Measurements from ENCODE around the gene ZNF211.

The ZNF211 gene

GRCh38 chr19:57667228-57667627 lies 34.3 kb downstream of the ZNF211 start:
- H3K9me3 ChIP-seq (ENCODE audit: control insufficient read depth, low read length) = no peaks in the 10 kb centered on the region
- H3K4me2 ChIP-seq (ENCODE audit: low read length, poor library complexity, severe bottlenecking) = no peak overlapping the region
- no peak overlapping the region for H3K23ac ChIP-seq (ENCODE audit: low read length in 2 of 2)
- no peak overlapping the region for H2BK12ac ChIP-seq (ENCODE audit: low read length in 2 of 2)
- H2BK5ac ChIP-seq (ENCODE audit: low read depth, low read length, poor library complexity, severe bottlenecking) = no peak overlapping the region
- H3K18ac ChIP-seq (ENCODE audit: low read depth in 1 of 2, low read length in 2 of 2) = no peak overlapping the region
- H3K79me1 ChIP-seq (replicated peaks; ENCODE audit: low read length, poor library complexity, severe bottlenecking) = no peaks in the 10 kb centered on the region
- no peak for DNase-seq
- H4K91ac ChIP-seq (ENCODE audit: low read length) = no peak overlapping the region
- no peaks in the 10 kb centered on the region for H3K27me3 ChIP-seq (ENCODE audit: control insufficient read depth in 1 of 2, insufficient read depth in 1 of 2, low read length in 2 of 2)
- no peak overlapping the region for H2AK5ac ChIP-seq (ENCODE audit: low read length, severe bottlenecking)
- no peak overlapping the region for H3K9ac ChIP-seq (ENCODE audit: low read length)
- H3K14ac ChIP-seq (ENCODE audit: low read length in 2 of 2) = no peak overlapping the region
- no peak overlapping the region for H2BK120ac ChIP-seq (ENCODE audit: low read depth, low read length)
- H2AFZ ChIP-seq (ENCODE audit: low read depth, low read length) = no peak overlapping the region
- H3K4ac ChIP-seq (ENCODE audit: low read depth in 1 of 2, low read length in 2 of 2) = no peak overlapping the region
- WGBS = 93% methylated on average over 1 of the region's 1 CpG
- peaks cover 9% of the 10 kb centered on the region for H3K4me1 ChIP-seq (ENCODE audit: control insufficient read depth, insufficient read depth, low read depth, low read length)
- no peak overlapping the region for H3K27ac ChIP-seq (ENCODE audit: low read length, poor library complexity, severe bottlenecking)
- H4K8ac ChIP-seq (ENCODE audit: low read length) = no peak overlapping the region
- H2BK15ac ChIP-seq (ENCODE audit: low read depth, poor library complexity, severe bottlenecking) = no peak overlapping the region
- H3K4me3 ChIP-seq (ENCODE audit: insufficient read depth in 1 of 2, low read depth in 1 of 2, low read length in 2 of 2) = no peak overlapping the region
- no peaks in the 10 kb centered on the region for H3K36me3 ChIP-seq (ENCODE audit: control insufficient read depth in 1 of 2, insufficient read depth in 2 of 2, low read depth in 1 of 2, low read length in 2 of 2)

DNA sequence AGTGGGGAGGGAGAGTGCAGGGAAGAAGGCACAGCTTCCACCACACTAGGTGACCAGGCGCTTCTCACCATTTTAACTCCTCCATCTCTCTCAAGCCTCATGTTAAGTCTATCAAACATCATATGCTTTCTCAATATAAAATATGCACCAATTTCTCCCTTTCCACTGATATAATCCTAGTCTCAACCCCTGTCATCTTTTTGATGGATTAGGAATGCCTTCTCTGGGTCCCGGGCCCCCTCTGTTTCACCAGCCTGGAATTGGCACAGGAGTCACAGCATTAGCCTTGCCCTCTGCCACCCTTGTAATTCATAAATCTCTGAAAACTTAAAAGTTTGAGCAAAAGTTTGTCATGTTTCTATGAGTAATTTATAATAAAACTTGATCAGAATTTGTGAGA lies 35.7 kb downstream of the ZNF211 start, which contains the start of gene ZSCAN4:
Gene ZSCAN4 (plus strand): TSS at position 301 of the 400 bp plus-strand sequence. CDS start 7,211 bp downstream, outside the sequence.
- Histone ChIP-seq H3K14ac (ENCODE audit: low read length in 2 of 2) (no peak within 1 kb of the TSS), H2AFZ (ENCODE audit: low read depth, low read length) (no peak within 1 kb of the TSS), H3K18ac (ENCODE audit: low read depth in 1 of 2, low read length in 2 of 2) (no peak within 1 kb of the TSS), H2BK15ac (ENCODE audit: low read depth, poor library complexity, severe bottlenecking) (no peak within 1 kb of the TSS), H4K91ac (ENCODE audit: low read length) (no peak within 1 kb of the TSS), H3K9ac (ENCODE audit: low read length) (no peak within 1 kb of the TSS), H2BK120ac (ENCODE audit: low read depth, low read length) (no peak within 1 kb of the TSS), H3K27ac (ENCODE audit: low read length, poor library complexity, severe bottlenecking) (no peak within 1 kb of the TSS), H3K23ac (ENCODE audit: low read length in 2 of 2) (no peak within 1 kb of the TSS), H3K27me3 (ENCODE audit: control insufficient read depth in 1 of 2, insufficient read depth in 1 of 2, low read length in 2 of 2) (no peaks in the 10 kb centered on the region), H3K36me3 (ENCODE audit: control insufficient read depth in 1 of 2, insufficient read depth in 2 of 2, low read depth in 1 of 2, low read length in 2 of 2) (no peaks in the 10 kb centered on the region), H3K9me3 (ENCODE audit: control insufficient read depth, low read length) (no peaks in the 10 kb centered on the region), H3K79me1 (replicated peaks; ENCODE audit: low read length, poor library complexity, severe bottlenecking) (no peaks in the 10 kb centered on the region), H2BK12ac (ENCODE audit: low read length in 2 of 2) (no peak within 1 kb of the TSS), H3K4ac (ENCODE audit: low read depth in 1 of 2, low read length in 2 of 2) (no peak within 1 kb of the TSS), H3K4me1 (ENCODE audit: control insufficient read depth, insufficient read depth, low read depth, low read length) (peaks cover 8% of the 10 kb centered on the region), H3K4me3 (ENCODE audit: insufficient read depth in 1 of 2, low read depth in 1 of 2, low read length in 2 of 2) (no peak within 1 kb of the TSS), H2AK5ac (ENCODE audit: low read length, severe bottlenecking) (no peak within 1 kb of the TSS), H2BK5ac (ENCODE audit: low read depth, low read length, poor library complexity, severe bottlenecking) (no peak within 1 kb of the TSS), H4K8ac (ENCODE audit: low read length) (no peak within 1 kb of the TSS), H3K4me2 (ENCODE audit: low read length, poor library complexity, severe bottlenecking) (no peak within 1 kb of the TSS)
- 95% methylated on average over 2 of the region's 2 CpGs for WGBS
- DNase-seq = no peak

DNA sequence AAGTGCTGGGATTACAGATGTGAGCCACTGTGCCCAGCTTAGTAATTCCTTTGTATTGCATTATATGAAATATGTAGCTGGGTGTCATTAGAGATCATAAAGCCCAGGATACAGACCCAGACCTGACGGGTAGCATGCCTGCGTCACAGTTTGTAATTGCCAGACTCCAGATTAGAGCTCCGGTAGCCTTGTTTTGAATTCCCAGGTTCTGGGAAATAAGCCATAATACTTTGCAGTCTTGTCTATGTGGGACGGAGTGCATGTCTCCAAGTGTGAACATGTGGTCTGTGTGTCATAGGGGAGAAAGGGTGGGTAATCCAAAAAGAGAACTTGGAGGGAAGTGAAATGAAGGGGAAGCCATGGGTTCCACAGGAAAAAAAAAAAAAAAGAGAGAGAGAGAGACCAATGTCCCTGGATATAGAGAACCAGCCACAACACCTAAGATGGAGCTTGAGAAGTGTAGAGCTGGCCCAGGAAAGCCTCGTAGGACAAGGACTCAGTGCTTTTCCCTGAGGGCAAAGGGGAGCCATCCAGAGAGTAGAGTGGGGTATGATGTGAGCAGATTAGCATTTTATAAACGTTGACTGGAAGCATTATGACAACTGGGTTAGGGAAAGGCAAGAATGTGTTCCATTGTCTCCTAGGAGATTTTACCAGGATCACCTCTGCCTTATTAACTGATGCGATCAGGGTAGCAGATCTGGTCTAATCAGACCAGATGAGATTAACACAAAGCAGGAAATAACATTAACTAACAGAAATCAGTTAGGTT lies 38.3 kb downstream of the ZNF211 start:
- H3K4me1 ChIP-seq (ENCODE audit: control insufficient read depth, insufficient read depth, low read depth, low read length) = no peaks in the 10 kb centered on the region
- H3K14ac ChIP-seq (ENCODE audit: low read length in 2 of 2) = no peak overlapping the region
- no peak overlapping the region for H2BK5ac ChIP-seq (ENCODE audit: low read depth, low read length, poor library complexity, severe bottlenecking)
- no peak overlapping the region for H3K27ac ChIP-seq (ENCODE audit: low read length, poor library complexity, severe bottlenecking)
- no peak overlapping the region for H4K8ac ChIP-seq (ENCODE audit: low read length)
- no peak for DNase-seq
- no peaks in the 10 kb centered on the region for H3K27me3 ChIP-seq (ENCODE audit: control insufficient read depth in 1 of 2, insufficient read depth in 1 of 2, low read length in 2 of 2)
- H3K79me1 ChIP-seq (replicated peaks; ENCODE audit: low read length, poor library complexity, severe bottlenecking) = no peaks in the 10 kb centered on the region
- no peaks in the 10 kb centered on the region for H3K36me3 ChIP-seq (ENCODE audit: control insufficient read depth in 1 of 2, insufficient read depth in 2 of 2, low read depth in 1 of 2, low read length in 2 of 2)
- H2AK5ac ChIP-seq (ENCODE audit: low read length, severe bottlenecking) = no peak overlapping the region
- no peak overlapping the region for H3K4me3 ChIP-seq (ENCODE audit: insufficient read depth in 1 of 2, low read depth in 1 of 2, low read length in 2 of 2)
- no peak overlapping the region for H3K9ac ChIP-seq (ENCODE audit: low read length)
- no peak overlapping the region for H2BK120ac ChIP-seq (ENCODE audit: low read depth, low read length)
- no peaks in the 10 kb centered on the region for H3K9me3 ChIP-seq (ENCODE audit: control insufficient read depth, low read length)
- no peak overlapping the region for H2BK15ac ChIP-seq (ENCODE audit: low read depth, poor library complexity, severe bottlenecking)
- 76% methylated on average over 7 of the region's 7 CpGs for WGBS
- H3K4ac ChIP-seq (ENCODE audit: low read depth in 1 of 2, low read length in 2 of 2) = no peak overlapping the region
- no peak overlapping the region for H4K91ac ChIP-seq (ENCODE audit: low read length)
- H3K4me2 ChIP-seq (ENCODE audit: low read length, poor library complexity, severe bottlenecking) = no peak overlapping the region
- H3K23ac ChIP-seq (ENCODE audit: low read length in 2 of 2) = no peak overlapping the region
- no peak overlapping the region for H2AFZ ChIP-seq (ENCODE audit: low read depth, low read length)
- no peak overlapping the region for H2BK12ac ChIP-seq (ENCODE audit: low read length in 2 of 2)
- H3K18ac ChIP-seq (ENCODE audit: low read depth in 1 of 2, low read length in 2 of 2) = no peak overlapping the region

DNA sequence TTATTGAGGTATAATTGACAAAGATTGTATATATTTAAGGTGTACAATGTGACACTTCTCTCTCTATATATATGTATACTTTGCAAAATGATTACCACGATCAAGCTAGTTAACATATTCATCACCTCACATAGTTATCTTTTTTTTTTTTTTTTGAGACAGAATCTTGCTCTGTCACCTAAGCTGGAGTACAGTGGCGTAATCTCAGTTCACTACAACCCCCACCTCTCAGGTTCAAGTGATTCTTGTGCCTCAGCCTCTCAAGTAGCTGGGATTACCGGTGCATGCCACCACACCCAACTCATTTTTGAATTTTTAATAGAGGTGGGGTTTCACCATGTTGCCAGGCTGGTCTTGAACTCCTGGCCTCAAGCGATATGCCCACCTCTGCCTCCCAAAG lies 39.5 kb downstream of the ZNF211 start:
- DNase-seq = no peak
- Histone ChIP-seq H3K4ac (ENCODE audit: low read depth in 1 of 2, low read length in 2 of 2) (no peak overlapping the region), H4K91ac (ENCODE audit: low read length) (no peak overlapping the region), H2BK15ac (ENCODE audit: low read depth, poor library complexity, severe bottlenecking) (no peak overlapping the region), H2AK5ac (ENCODE audit: low read length, severe bottlenecking) (no peak overlapping the region), H2BK12ac (ENCODE audit: low read length in 2 of 2) (no peak overlapping the region), H2AFZ (ENCODE audit: low read depth, low read length) (no peak overlapping the region), H3K36me3 (ENCODE audit: control insufficient read depth in 1 of 2, insufficient read depth in 2 of 2, low read depth in 1 of 2, low read length in 2 of 2) (no peaks in the 10 kb centered on the region), H2BK5ac (ENCODE audit: low read depth, low read length, poor library complexity, severe bottlenecking) (no peak overlapping the region), H3K9ac (ENCODE audit: low read length) (no peak overlapping the region), H3K27me3 (ENCODE audit: control insufficient read depth in 1 of 2, insufficient read depth in 1 of 2, low read length in 2 of 2) (no peaks in the 10 kb centered on the region), H3K4me1 (ENCODE audit: control insufficient read depth, insufficient read depth, low read depth, low read length) (no peaks in the 10 kb centered on the region), H3K14ac (ENCODE audit: low read length in 2 of 2) (no peak overlapping the region), H3K79me1 (replicated peaks; ENCODE audit: low read length, poor library complexity, severe bottlenecking) (no peaks in the 10 kb centered on the region), H4K8ac (ENCODE audit: low read length) (no peak overlapping the region), H3K4me3 (ENCODE audit: insufficient read depth in 1 of 2, low read depth in 1 of 2, low read length in 2 of 2) (no peak overlapping the region), H3K23ac (ENCODE audit: low read length in 2 of 2) (no peak overlapping the region), H3K4me2 (ENCODE audit: low read length, poor library complexity, severe bottlenecking) (no peak overlapping the region), H2BK120ac (ENCODE audit: low read depth, low read length) (no peak overlapping the region), H3K18ac (ENCODE audit: low read depth in 1 of 2, low read length in 2 of 2) (no peak overlapping the region), H3K9me3 (ENCODE audit: control insufficient read depth, low read length) (no peaks in the 10 kb centered on the region), H3K27ac (ENCODE audit: low read length, poor library complexity, severe bottlenecking) (no peak overlapping the region)
- WGBS = 88% methylated on average over 4 of the region's 4 CpGs
